ENCODE results near the gene THSD7A.

Gene THSD7A

GRCh38 chr7:11601761-11602160 lies 230.2 kb downstream of the THSD7A start:
- Mint-ChIP-seq H3K4me1 (no peaks in the 10 kb centered on the region), H3K36me3 (no peaks in the 10 kb centered on the region), H3K4me3 (no peak overlapping the region), H3K27ac (no peak overlapping the region), H3K9me3 (peaks cover 7% of the 10 kb centered on the region), H3K27me3 (no peaks in the 10 kb centered on the region)
- ATAC-seq (ENCODE audit: low read depth) (no peak), DNase-seq (ENCODE audit: low spot score in 2 of 2) (no peak)

- no peak for ATAC-seq (ENCODE audit: low read depth)
- H3K4me1 Mint-ChIP-seq, result no peaks in the 10 kb centered on the region
- peaks cover 5% of the 10 kb centered on the region for H3K9me3 Mint-ChIP-seq
- H3K27me3 Mint-ChIP-seq, result no peaks in the 10 kb centered on the region
- H3K27ac Mint-ChIP-seq, result no peak overlapping the region
- DNase-seq (ENCODE audit: low spot score in 2 of 2), result no peak
- no peaks in the 10 kb centered on the region for H3K36me3 Mint-ChIP-seq
- no peak overlapping the region for H3K4me3 Mint-ChIP-seq
Observed at GRCh38 chr7:11593322-11593721, 238.7 kb downstream of the THSD7A start.

- ATAC-seq (ENCODE audit: low read depth) (no peak), DNase-seq (ENCODE audit: low spot score in 2 of 2) (no peak)
- no peaks in the 10 kb centered on the region for H3K4me1 Mint-ChIP-seq
- H3K27me3 Mint-ChIP-seq, result no peaks in the 10 kb centered on the region
- no peaks in the 10 kb centered on the region for H3K36me3 Mint-ChIP-seq
- H3K9me3 Mint-ChIP-seq, result peaks cover 2% of the 10 kb centered on the region
- H3K4me3 Mint-ChIP-seq, result no peak overlapping the region
- H3K27ac Mint-ChIP-seq, result no peak overlapping the region
Observed at GRCh38 chr7:11592699-11593098, 239.3 kb downstream of the THSD7A start.

- Mint-ChIP-seq H3K9me3 (peaks cover 2% of the 10 kb centered on the region), H3K27me3 (no peaks in the 10 kb centered on the region), H3K4me3 (no peak overlapping the region), H3K27ac (no peak overlapping the region), H3K4me1 (no peaks in the 10 kb centered on the region), H3K36me3 (no peaks in the 10 kb centered on the region)
- no peak for ATAC-seq (ENCODE audit: low read depth)
- no peak for DNase-seq (ENCODE audit: low spot score in 2 of 2)
Observed at GRCh38 chr7:11591943-11592342, 240.1 kb downstream of the THSD7A start.

GRCh38 chr7:11591055-11591633 lies 240.9 kb downstream of the THSD7A start:
- no peak overlapping the region for H3K27ac Mint-ChIP-seq
- H3K27me3 Mint-ChIP-seq, result no peaks in the 10 kb centered on the region
- no peaks in the 10 kb centered on the region for H3K4me1 Mint-ChIP-seq
- ATAC-seq (ENCODE audit: low read depth) (no peak), DNase-seq (ENCODE audit: low spot score in 2 of 2) (no peak)
- no peaks in the 10 kb centered on the region for H3K36me3 Mint-ChIP-seq
- H3K9me3 Mint-ChIP-seq, result peaks cover 2% of the 10 kb centered on the region
- no peak overlapping the region for H3K4me3 Mint-ChIP-seq

GRCh38 chr7:11589251-11589650 lies 242.7 kb downstream of the THSD7A start:
- Mint-ChIP-seq H3K36me3 (no peaks in the 10 kb centered on the region), H3K27me3 (no peaks in the 10 kb centered on the region), H3K27ac (no peak overlapping the region), H3K9me3 (peaks cover 2% of the 10 kb centered on the region), H3K4me3 (no peak overlapping the region), H3K4me1 (no peaks in the 10 kb centered on the region)
- no peak for ATAC-seq (ENCODE audit: low read depth)
- DNase-seq (ENCODE audit: low spot score in 2 of 2), result no peak

GRCh38 chr7:11587814-11588213 lies 244.2 kb downstream of the THSD7A start:
- DNase-seq (ENCODE audit: low spot score in 2 of 2) (no peak), ATAC-seq (ENCODE audit: low read depth) (no peak)
- Mint-ChIP-seq H3K4me1 (no peaks in the 10 kb centered on the region), H3K4me3 (no peak overlapping the region), H3K27me3 (no peaks in the 10 kb centered on the region), H3K36me3 (no peaks in the 10 kb centered on the region), H3K9me3 (peaks cover 2% of the 10 kb centered on the region), H3K27ac (no peak overlapping the region)

- no peaks in the 10 kb centered on the region for H3K36me3 Mint-ChIP-seq
- no peak overlapping the region for H3K27ac Mint-ChIP-seq
- H3K27me3 Mint-ChIP-seq, result no peaks in the 10 kb centered on the region
Observed at GRCh38 chr7:11587048-11587447, 244.9 kb downstream of the THSD7A start.

GRCh38 chr7:11584406-11585031 lies 247.5 kb downstream of the THSD7A start:
- ATAC-seq (ENCODE audit: low read depth), result no peak
- Mint-ChIP-seq H3K27me3 (no peaks in the 10 kb centered on the region), H3K9me3 (peaks cover 2% of the 10 kb centered on the region), H3K27ac (no peak overlapping the region), H3K4me3 (no peak overlapping the region), H3K4me1 (no peaks in the 10 kb centered on the region), H3K36me3 (no peaks in the 10 kb centered on the region)
- DNase-seq (ENCODE audit: low spot score in 2 of 2), result no peak

More at GRCh38 chr7:11587048-11587447, 244.9 kb downstream of the THSD7A start:
- H3K9me3 Mint-ChIP-seq, result peaks cover 2% of the 10 kb centered on the region
- no peaks in the 10 kb centered on the region for H3K4me1 Mint-ChIP-seq
- no peak overlapping the region for H3K4me3 Mint-ChIP-seq
- ATAC-seq (ENCODE audit: low read depth), result no peak
- DNase-seq (ENCODE audit: low spot score in 2 of 2), result no peak

GRCh38 chr7:11579141-11579540 lies 252.9 kb downstream of the THSD7A start:
- DNase-seq (ENCODE audit: low spot score in 2 of 2), result no peak
- Mint-ChIP-seq H3K27me3 (no peaks in the 10 kb centered on the region), H3K27ac (no peak overlapping the region), H3K4me3 (no peak overlapping the region), H3K36me3 (no peaks in the 10 kb centered on the region), H3K4me1 (no peaks in the 10 kb centered on the region), H3K9me3 (no peaks in the 10 kb centered on the region)
- no peak for ATAC-seq (ENCODE audit: low read depth)

GRCh38 chr7:11576310-11576709 lies 255.7 kb downstream of the THSD7A start:
- ATAC-seq (ENCODE audit: low read depth) (no peak), DNase-seq (ENCODE audit: low spot score in 2 of 2) (no peak)
- H3K9me3 Mint-ChIP-seq, result no peaks in the 10 kb centered on the region
- H3K27ac Mint-ChIP-seq, result no peak overlapping the region
- no peak overlapping the region for H3K4me3 Mint-ChIP-seq
- no peaks in the 10 kb centered on the region for H3K27me3 Mint-ChIP-seq
- H3K4me1 Mint-ChIP-seq, result no peaks in the 10 kb centered on the region
- H3K36me3 Mint-ChIP-seq, result no peaks in the 10 kb centered on the region

- H3K4me3 Mint-ChIP-seq, result no peak overlapping the region
- ATAC-seq (ENCODE audit: low read depth) (no peak), DNase-seq (ENCODE audit: low spot score in 2 of 2) (no peak)
- peaks cover 1% of the 10 kb centered on the region for H3K9me3 Mint-ChIP-seq
- no peaks in the 10 kb centered on the region for H3K27me3 Mint-ChIP-seq
- no peaks in the 10 kb centered on the region for H3K4me1 Mint-ChIP-seq
- H3K36me3 Mint-ChIP-seq, result no peaks in the 10 kb centered on the region
- no peak overlapping the region for H3K27ac Mint-ChIP-seq
Observed at GRCh38 chr7:11573128-11573750, 258.8 kb downstream of the THSD7A start.

- no peak for DNase-seq (ENCODE audit: low spot score in 2 of 2)
- Mint-ChIP-seq H3K4me1 (no peaks in the 10 kb centered on the region), H3K9me3 (peaks cover 3% of the 10 kb centered on the region), H3K27ac (no peak overlapping the region), H3K36me3 (no peaks in the 10 kb centered on the region), H3K4me3 (no peak overlapping the region), H3K27me3 (no peaks in the 10 kb centered on the region)
- ATAC-seq (ENCODE audit: low read depth), result no peak
Observed at GRCh38 chr7:11570922-11571550, 261.0 kb downstream of the THSD7A start.

GRCh38 chr7:11570205-11570604 lies 261.8 kb downstream of the THSD7A start:
- Mint-ChIP-seq H3K36me3 (no peaks in the 10 kb centered on the region), H3K27ac (no peak overlapping the region), H3K4me1 (no peaks in the 10 kb centered on the region), H3K4me3 (no peak overlapping the region), H3K9me3 (peaks cover 3% of the 10 kb centered on the region), H3K27me3 (no peaks in the 10 kb centered on the region)
- no peak for ATAC-seq (ENCODE audit: low read depth)
- DNase-seq (ENCODE audit: low spot score in 2 of 2), result no peak
